NCI-H345 (cell line): ENCODE measurements around the gene PAK3.

Source experiments
- DNase-seq: peaks from one replicate; lab custom pipeline; 2025; lab: John Stamatoyannopoulos, UW

PAK3 gene

GRCh38 chrX:111262086-111262485 is 166.1 kb downstream of the PAK3 start:
- DNase-seq, result no peak

GRCh38 chrX:111264385-111264784 is 168.4 kb downstream of the PAK3 start:
- DNase-seq, result no peak

GRCh38 chrX:111265486-111265885 is 169.5 kb downstream of the PAK3 start:
- no peak for DNase-seq

GRCh38 chrX:111268506-111268905 is 172.5 kb downstream of the PAK3 start:
- no peak for DNase-seq

GRCh38 chrX:111270339-111270738 is 174.3 kb downstream of the PAK3 start, which contains the start of gene CAPN6:
CAPN6 (minus strand) TSS chrX:111270483; CDS start chrX:111263936, 6,547 bp downstream.
- no peak for DNase-seq
